GM15510 (cell line): ENCODE results near the gene MUC4.

Experiments used
- POLR2A ChIP-seq: IDR thresholded peaks from 3 replicates; pipeline ENCODE4 v1.6.1; 2011; ENCODE audit warnings: borderline replicate concordance; ENCODE audit not compliant: insufficient read length; ENCODE audit errors: extremely low read depth

The MUC4 gene

GRCh38 chr3:195752546-195753331 lies 59.0 kb downstream of the MUC4 start:
- TF ChIP-seq POLR2A, result no peak

- no peak for TF ChIP-seq POLR2A
Measured at GRCh38 chr3:195752066-195752465, 59.7 kb downstream of the MUC4 start.

- no peak for TF ChIP-seq POLR2A
Measured at GRCh38 chr3:195751560-195751959, 60.2 kb downstream of the MUC4 start.

GRCh38 chr3:195750797-195751520 lies 60.8 kb downstream of the MUC4 start:
- TF ChIP-seq POLR2A, result no peak

- no peak for TF ChIP-seq POLR2A
Measured at GRCh38 chr3:195748661-195749060, 63.1 kb downstream of the MUC4 start.

- TF ChIP-seq POLR2A, result no peak
Measured at GRCh38 chr3:195746751-195747150, 65.0 kb downstream of the MUC4 start.

GRCh38 chr3:195746346-195746745 lies 65.4 kb downstream of the MUC4 start:
- no peak for TF ChIP-seq POLR2A

GRCh38 chr3:195744437-195744836 lies 67.3 kb downstream of the MUC4 start:
- TF ChIP-seq POLR2A, result no peak

GRCh38 chr3:195739561-195740111 lies 72.1 kb downstream of the MUC4 start:
- no peak for TF ChIP-seq POLR2A

GRCh38 chr3:195738274-195739044 lies 73.3 kb downstream of the MUC4 start:
- TF ChIP-seq POLR2A, result no peak

GRCh38 chr3:195736866-195737490 lies 74.8 kb downstream of the MUC4 start:
- no peak for TF ChIP-seq POLR2A

GRCh38 chr3:195735036-195735695 lies 76.6 kb downstream of the MUC4 start:
- TF ChIP-seq POLR2A, result no peak

GRCh38 chr3:195732940-195733339 lies 78.8 kb downstream of the MUC4 start:
- TF ChIP-seq POLR2A, result no peak

GRCh38 chr3:195731356-195731905 lies 80.3 kb downstream of the MUC4 start:
- TF ChIP-seq POLR2A, result no peak
